Activated naive CD8-positive, alpha-beta T cell treated with anti-CD3 and anti-CD28 coated beads, Interleukin-2, amount 10 ng/mL, durations not matched to agents 7 days and 5 days (primary cell): Measurements from ENCODE around the gene PPM1K. TPM values are rescaled to one million over a fixed set of nuclear protein-coding genes. Genes with fewer than 3 reads are reported as not detected.

Source experiments
- ATAC-seq: fragments of 150-1000 bp; cut with Tn5 transposase; one replicate; pipeline ENCODE4 v1.10.0; 2021; ENCODE audit warnings: low read depth, moderate library complexity
- POLR2A ChIA-PET: fragments of 350-600 bp; sonication (Branson Sonifier 250); formaldehyde crosslinking; loops from one replicate; lab custom pipeline; 2021; ENCODE audit warnings: antibody characterized with exemption; lab: Charles Lee
- DNase-seq: peaks from one replicate; pipeline ENCODE4 v3.0.0; 2021
- H3K27ac Mint-ChIP-seq: one replicate; pipeline ENCODE4 v1.8.0; 2022; ENCODE audit warnings: mild to moderate bottlenecking, mixed read lengths
- H3K27me3 Mint-ChIP-seq: one replicate; pipeline ENCODE4 v1.8.0; 2022; ENCODE audit warnings: mild to moderate bottlenecking, moderate library complexity, mixed read lengths
- H3K36me3 Mint-ChIP-seq: one replicate; pipeline ENCODE4 v1.8.0; 2021; ENCODE audit warnings: mild to moderate bottlenecking, mixed read lengths
- H3K4me1 Mint-ChIP-seq: one replicate; pipeline ENCODE4 v1.8.0; 2021; ENCODE audit warnings: mixed read lengths
- H3K4me3 Mint-ChIP-seq: one replicate; pipeline ENCODE4 v1.8.0; 2022; ENCODE audit warnings: mild to moderate bottlenecking, moderate library complexity, mixed read lengths
- H3K9me3 Mint-ChIP-seq: one replicate; pipeline ENCODE4 v1.8.0; 2021; ENCODE audit warnings: mixed read lengths
- total RNA-seq, 2 experiments: library from RNA; stranded (reverse); gene quantifications; one replicate each; pipeline ENCODE4 v1.2.3, GENCODE V29; 2021

PPM1K gene
- total RNA-seq, 2 experiments from 2014 or later = 81.4 to 82.7 TPM

DNA sequence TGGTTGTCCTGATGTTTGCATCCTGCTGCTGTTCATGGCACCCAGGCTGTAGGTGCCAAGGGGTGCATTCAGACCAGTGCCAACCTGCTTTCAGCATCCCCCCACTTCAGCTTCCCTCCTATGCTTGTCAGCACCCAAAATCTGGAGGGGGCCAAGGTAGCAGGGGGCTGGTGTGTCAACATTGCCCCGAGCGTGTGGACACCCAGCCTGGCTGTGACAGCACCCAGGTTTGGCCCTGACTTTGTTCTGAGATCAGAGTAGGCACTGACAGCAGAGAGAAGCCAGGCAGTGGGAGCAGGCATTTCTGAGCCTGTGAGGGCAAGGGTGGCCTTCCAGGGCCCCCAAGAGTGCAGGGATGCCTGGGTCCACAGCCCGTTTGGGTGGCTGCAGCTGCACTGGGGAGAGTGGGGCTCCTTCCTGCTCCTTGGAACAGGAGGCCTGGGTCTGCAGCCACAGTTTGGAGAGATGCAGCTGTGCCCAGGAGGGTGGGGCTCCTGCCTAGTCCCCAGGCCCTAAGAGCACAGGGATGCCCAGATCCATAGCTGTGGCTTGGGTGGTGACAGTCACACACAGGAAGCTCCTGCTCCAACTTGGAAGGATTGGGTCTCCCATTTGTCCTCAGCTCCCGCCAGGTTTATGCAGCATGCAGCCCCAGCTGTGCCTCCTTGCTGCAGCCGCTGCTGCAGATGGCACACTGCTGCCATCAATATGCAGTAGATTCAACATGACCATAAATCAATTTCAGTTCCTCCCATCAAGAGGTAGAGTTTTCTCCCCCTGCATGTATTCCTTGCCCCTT, 12.3 kb upstream of the PPM1K start:
- no peaks in the 10 kb centered on the region for H3K9me3 Mint-ChIP-seq
- H3K36me3 Mint-ChIP-seq = peaks cover 2% of the 10 kb centered on the region
- no peak overlapping the region for H3K27ac Mint-ChIP-seq
- DNase-seq (no peak), ATAC-seq (no peak)
- H3K4me3 Mint-ChIP-seq = no peak overlapping the region
- H3K4me1 Mint-ChIP-seq = peaks cover 8% of the 10 kb centered on the region
- no peaks in the 10 kb centered on the region for H3K27me3 Mint-ChIP-seq
- POLR2A ChIA-PET = no interaction called here

DNA sequence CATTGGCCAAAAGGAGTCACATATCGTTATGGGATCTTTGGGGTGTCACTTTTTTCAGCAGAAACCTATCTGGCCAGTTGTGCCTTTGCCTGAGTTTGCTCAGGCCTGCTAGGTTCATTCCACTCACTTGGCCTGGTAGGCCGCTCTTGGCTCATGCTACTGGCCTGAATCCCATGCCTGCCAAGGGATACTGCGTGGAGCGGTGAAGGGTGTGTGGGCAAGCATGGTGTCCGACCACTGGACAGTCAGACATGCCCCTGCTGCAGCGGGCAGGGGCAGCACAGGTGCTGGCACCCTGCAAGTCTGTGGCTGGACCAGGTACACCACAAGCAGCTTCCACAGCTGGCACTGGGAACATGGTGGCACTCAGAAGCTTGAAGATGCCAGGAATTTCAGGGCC, 11.3 kb upstream of the PPM1K start:
- POLR2A ChIA-PET = no interaction called here
- Mint-ChIP-seq H3K27me3 (no peaks in the 10 kb centered on the region), H3K4me3 (no peak overlapping the region), H3K9me3 (no peaks in the 10 kb centered on the region), H3K27ac (no peak overlapping the region), H3K36me3 (peaks cover 2% of the 10 kb centered on the region), H3K4me1 (peaks cover 8% of the 10 kb centered on the region)
- DNase-seq (no peak), ATAC-seq (no peak)

DNA sequence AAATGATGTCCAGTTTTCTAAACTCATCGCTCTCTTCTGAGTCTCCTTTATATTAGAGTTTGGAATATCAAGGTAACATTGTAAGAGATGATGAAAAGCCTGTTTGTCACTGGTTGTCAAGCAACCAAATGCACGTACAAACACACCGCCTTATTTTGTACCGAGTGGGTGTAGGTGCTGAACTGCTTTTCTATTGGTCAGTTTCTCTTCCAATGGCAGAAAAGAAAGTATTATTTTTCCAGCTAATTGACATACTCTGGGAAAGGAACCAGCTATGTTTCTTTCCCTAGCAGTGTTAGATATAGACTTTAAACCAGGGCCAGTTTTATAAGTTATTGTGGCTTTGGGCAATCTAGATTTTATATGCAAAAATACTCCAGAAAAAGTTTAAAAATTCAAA, 6.6 kb upstream of the PPM1K start:
- Mint-ChIP-seq H3K4me1 (peaks cover 12% of the 10 kb centered on the region), H3K4me3 (no peak overlapping the region), H3K27me3 (no peaks in the 10 kb centered on the region), H3K36me3 (peaks cover 2% of the 10 kb centered on the region), H3K27ac (no peak overlapping the region), H3K9me3 (no peaks in the 10 kb centered on the region)
- DNase-seq = no peak
- POLR2A ChIA-PET = no interaction called here
- no peak for ATAC-seq

DNA sequence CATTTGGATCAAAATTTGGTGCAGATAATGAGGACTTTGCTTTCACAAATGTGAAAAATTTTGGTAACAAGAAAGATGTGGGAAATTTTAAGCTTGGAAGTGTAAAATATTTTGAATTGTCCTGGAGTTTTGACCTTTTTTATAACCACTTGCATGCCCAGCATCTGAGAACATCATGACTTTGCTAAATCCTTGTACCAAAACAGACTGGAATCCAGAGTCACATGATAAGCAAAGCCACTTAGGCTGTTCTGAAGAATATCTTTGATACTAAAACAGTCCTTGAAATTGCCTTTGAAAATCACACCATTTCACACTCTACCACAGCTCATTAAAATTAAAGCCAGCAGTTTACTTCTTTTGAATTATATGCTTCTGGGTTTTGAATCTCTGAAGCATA, 2.5 kb upstream of the PPM1K start:
- Mint-ChIP-seq H3K9me3 (no peaks in the 10 kb centered on the region), H3K27ac (no peak overlapping the region), H3K4me1 (peaks cover 17% of the 10 kb centered on the region), H3K27me3 (no peaks in the 10 kb centered on the region), H3K36me3 (peaks cover 4% of the 10 kb centered on the region), H3K4me3 (no peak overlapping the region)
- ATAC-seq (no peak), DNase-seq (no peak)
- POLR2A ChIA-PET = interaction anchor here (4.5 to 5.2 kb wide), 2 partner anchors 34 to 91 kb away, joined by 58 to 79 read pairs; partner anchors contain the start of gene HERC6

DNA sequence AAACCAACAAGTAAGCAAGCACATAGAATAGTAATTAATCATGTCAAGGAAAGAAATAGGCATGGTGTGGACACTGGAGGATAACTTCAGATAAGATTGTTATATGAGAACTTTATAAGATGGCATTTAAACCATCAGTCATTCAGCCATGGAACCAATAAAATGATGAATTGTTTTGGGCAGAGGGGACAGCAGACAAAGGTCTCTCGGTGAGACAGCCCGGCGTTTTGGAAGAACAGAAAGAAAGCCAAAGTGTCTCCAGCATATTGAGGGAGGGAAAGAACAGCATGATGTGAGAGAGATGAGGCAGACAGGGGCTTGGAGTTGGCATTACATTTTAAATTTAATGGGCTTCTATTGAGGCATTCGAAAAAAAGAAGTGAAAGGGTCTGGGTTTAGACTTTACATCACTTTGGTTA, 883 bp upstream of the PPM1K start:
- no peak for DNase-seq
- Mint-ChIP-seq H3K27me3 (no peaks in the 10 kb centered on the region), H3K9me3 (peaks cover under 1% of the 10 kb centered on the region), H3K36me3 (peaks cover 17% of the 10 kb centered on the region), H3K4me3 (peak overlapping the region; percentile 95), H3K4me1 (peaks cover 30% of the 10 kb centered on the region), H3K27ac (peak overlapping the region; percentile 92)
- no peak for ATAC-seq
- POLR2A ChIA-PET = interaction anchor here (0.7 to 5.2 kb wide), 17 partner anchors 10 to 1279 kb away, joined by 3 to 79 read pairs (median 7); partner anchors contain the start of genes HERC5 and HERC6

DNA sequence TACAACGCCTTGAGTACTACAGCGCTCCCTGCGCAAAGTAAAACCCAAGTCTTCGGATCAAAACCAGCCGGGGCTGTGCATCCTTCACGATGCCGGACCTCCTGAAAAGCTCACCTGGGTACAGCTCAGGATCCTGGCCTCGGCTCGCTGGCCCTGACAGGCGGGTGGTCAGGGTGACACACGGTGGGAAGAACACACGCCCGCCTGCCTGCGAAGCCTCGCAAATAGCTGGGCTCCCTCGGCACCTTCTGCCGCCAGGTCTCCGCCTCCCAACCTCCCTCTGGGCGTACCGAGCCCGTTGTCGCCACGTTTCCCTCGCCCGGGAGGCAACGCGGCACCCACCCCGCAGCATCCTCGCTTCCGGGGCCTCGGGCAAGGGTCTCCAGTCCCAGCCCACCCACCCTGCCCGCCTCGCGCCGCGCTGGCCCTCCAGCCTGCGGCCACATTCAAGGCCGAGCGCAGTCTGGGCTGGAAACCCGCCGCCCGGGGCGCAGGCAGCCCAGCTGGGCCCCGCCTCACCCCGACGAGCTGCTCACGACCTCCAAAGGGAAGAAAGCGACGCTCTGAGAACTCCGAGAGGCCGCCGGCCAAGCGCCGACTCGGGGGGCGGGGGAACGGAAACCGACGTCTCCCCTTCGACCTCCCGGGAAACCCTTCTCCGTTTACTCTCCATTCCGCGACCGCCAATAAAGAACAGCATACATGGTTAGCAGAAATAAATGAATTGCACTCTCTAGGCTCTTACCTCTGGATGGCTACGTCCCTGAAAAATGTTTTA, 511 bp downstream of the PPM1K start:
- POLR2A ChIA-PET = interaction anchor here (0.6 to 5.2 kb wide), 28 partner anchors 8 to 1277 kb away, joined by 3 to 79 read pairs (median 4); partner anchors contain the start of genes HERC5 and HERC6

DNA sequence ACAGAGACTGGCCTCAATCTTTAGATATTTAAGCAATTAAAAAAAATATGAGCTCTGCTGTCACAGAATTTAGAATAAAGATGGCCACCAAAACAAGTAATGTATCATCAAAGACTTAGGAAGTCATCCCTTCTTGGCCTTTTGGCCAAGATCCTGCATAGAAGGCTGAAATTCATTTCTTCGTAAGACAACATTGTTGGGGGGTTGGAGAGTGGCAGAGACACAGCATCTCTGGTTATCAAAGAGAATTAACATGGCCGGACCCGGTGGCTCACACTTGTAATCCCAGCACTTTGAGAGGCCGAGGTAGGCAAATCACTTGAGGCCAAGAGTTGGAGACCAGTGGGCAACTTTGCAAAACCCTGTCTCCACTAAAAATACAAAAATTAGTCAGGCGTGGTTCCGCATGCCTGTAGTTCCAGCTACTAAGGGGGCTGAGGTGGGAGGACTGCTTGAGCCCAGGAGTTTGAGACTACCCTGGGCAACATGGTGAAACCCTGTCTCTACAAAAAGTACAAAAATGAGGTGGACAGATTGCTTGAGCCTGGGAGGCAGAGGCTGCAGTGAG, 4.0 kb downstream of the PPM1K start:
- Mint-ChIP-seq H3K9me3 (peaks cover 9% of the 10 kb centered on the region), H3K4me3 (peak overlapping the region; percentile 25), H3K27me3 (no peaks in the 10 kb centered on the region), H3K36me3 (peaks cover 55% of the 10 kb centered on the region), H3K27ac (no peak overlapping the region), H3K4me1 (peaks cover 38% of the 10 kb centered on the region)
- POLR2A ChIA-PET = no interaction called here
- ATAC-seq = no peak
- DNase-seq = no peak

More for the DNA sequence above, 511 bp downstream of the PPM1K start:
- ATAC-seq = peak; percentile 35
- Mint-ChIP-seq H3K4me3 (peak overlapping the region; percentile 95), H3K27me3 (no peaks in the 10 kb centered on the region), H3K4me1 (peaks cover 35% of the 10 kb centered on the region), H3K27ac (peak overlapping the region; percentile 92), H3K9me3 (peaks cover 1% of the 10 kb centered on the region), H3K36me3 (peaks cover 25% of the 10 kb centered on the region)
- peak; percentile 75 for DNase-seq

DNA sequence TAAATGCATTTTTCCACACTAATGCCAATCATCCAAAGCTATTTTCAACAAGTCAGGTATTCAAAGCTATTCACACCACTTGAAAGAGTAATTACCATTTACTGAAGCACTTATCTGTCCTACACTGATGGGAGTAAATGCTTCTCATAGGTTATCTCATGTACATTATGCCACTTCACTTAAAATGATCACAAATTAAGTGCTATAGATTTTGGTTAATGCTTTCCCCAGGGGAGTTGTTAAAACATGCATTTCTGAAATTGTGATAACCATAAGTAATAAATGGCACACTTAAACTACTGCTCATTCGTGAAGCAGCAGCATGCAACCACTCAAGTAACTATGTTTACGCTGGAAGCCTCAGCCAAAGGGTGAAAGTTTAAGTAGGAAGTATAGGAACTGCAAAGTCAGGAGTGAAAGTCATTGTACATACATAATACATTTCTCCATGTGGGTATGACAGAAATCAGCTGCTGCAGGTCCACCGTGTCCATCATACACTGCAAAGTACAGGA, 6.6 kb downstream of the PPM1K start:
- peaks cover 9% of the 10 kb centered on the region for H3K9me3 Mint-ChIP-seq
- DNase-seq = no peak
- no peaks in the 10 kb centered on the region for H3K27me3 Mint-ChIP-seq
- peaks cover 41% of the 10 kb centered on the region for H3K4me1 Mint-ChIP-seq
- ATAC-seq = no peak
- no peak overlapping the region for H3K27ac Mint-ChIP-seq
- POLR2A ChIA-PET = interaction anchor here (1.4 kb wide), 1 partner anchor 9 kb away, joined by 3 read pairs; no protein-coding TSS in a partner anchor
- peaks cover 65% of the 10 kb centered on the region for H3K36me3 Mint-ChIP-seq
- H3K4me3 Mint-ChIP-seq = no peak overlapping the region

DNA sequence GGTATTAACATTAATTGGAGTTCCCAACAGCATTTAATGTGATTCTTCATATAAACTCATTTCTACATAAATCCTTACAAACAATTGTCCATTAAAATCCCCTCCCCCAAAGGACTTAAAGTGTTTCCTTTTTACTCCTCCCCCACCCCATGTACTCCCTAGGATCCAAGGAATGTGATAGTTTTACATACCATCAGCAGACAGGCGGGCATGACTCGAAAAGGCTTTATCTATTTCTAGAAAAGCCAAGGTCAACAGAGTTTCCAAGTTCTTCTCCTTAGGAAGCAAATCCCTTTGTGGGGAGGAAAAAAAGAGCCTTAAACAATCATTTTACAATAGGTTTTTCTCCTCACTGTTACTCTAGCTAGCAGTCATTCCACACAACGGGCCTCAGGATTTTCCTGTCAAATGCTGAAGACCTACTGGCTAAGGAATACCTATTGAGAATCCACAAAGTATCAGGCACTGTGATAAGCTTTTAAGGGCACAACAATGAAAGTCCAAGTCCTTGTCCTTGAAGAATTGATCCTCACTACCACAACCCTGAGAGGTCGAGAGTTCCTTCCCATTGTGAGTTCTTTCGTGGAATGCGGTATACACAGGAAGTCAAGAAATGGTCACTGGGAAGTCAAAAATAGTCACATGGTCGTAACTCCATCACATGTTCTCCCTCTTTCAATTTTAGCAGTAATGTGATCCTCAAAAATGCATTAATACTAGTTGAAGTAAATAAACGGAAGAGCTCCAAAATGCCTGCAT, 7.2 kb downstream of the PPM1K start:
- ATAC-seq (no peak), DNase-seq (no peak)
- POLR2A ChIA-PET = no interaction called here
- H3K4me1 Mint-ChIP-seq = peaks cover 38% of the 10 kb centered on the region
- no peaks in the 10 kb centered on the region for H3K27me3 Mint-ChIP-seq
- H3K4me3 Mint-ChIP-seq = no peak overlapping the region
- H3K36me3 Mint-ChIP-seq = peaks cover 67% of the 10 kb centered on the region
- H3K9me3 Mint-ChIP-seq = peaks cover 9% of the 10 kb centered on the region
- no peak overlapping the region for H3K27ac Mint-ChIP-seq

DNA sequence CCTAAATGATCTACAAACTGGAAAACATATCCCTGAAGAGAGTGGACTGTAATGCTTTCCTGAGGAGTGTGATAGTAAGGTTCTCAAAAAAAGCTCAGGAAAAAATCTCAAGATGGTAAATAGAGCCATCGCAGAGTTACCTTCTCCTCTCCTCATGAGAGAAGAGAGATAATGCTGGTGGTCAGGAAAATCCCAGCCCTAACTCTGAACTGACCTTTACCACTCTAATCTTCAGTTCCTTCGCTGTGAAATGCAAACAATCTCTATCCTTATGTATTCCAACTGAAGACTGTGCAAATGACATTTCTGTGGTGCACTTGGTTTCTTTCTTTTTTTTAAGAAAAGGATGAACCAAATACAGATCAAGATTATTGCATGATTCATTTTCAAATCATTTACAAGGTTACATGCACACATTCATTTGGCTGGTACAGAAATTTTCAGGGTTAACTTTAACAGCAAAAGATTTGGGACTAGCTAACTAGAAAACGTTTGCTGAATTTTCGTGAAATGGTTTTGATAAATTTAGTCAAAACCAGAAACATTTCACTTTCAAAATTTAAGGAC, 8.3 kb downstream of the PPM1K start:
- H3K27ac Mint-ChIP-seq = no peak overlapping the region

DNA sequence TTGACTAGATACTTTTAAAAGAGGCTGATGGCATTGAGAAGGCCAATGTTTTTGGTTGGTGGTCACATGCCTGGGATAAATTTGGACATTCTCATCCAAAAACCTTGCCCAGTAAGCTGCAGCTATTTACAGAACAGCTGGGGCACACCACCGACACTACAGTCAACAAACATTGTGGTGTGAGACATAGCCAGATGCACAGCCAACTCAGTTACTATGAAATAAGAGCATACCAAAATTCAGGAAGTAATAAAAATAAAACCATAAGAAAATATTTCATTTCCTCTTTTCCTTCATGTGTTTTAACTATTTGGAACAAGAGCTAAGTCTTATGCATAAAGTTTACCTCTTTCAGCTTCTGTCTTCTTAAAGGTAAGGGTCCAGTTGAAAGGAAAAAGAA, 8.8 kb downstream of the PPM1K start:
- ATAC-seq (no peak), DNase-seq (no peak)
- Mint-ChIP-seq H3K36me3 (peaks cover 64% of the 10 kb centered on the region), H3K27me3 (no peaks in the 10 kb centered on the region), H3K9me3 (peaks cover 9% of the 10 kb centered on the region), H3K27ac (no peak overlapping the region), H3K4me3 (no peak overlapping the region), H3K4me1 (peaks cover 27% of the 10 kb centered on the region)
- POLR2A ChIA-PET = interaction anchor here (1.5 kb wide), 1 partner anchor 9 kb away, joined by 5 read pairs; the partner anchor contains the start of gene PPM1K

More for the DNA sequence above, 8.3 kb downstream of the PPM1K start:
- no peak for ATAC-seq
- Mint-ChIP-seq H3K4me1 (peaks cover 31% of the 10 kb centered on the region), H3K36me3 (peaks cover 64% of the 10 kb centered on the region), H3K4me3 (no peak overlapping the region), H3K9me3 (peaks cover 9% of the 10 kb centered on the region), H3K27me3 (no peaks in the 10 kb centered on the region)
- no peak for DNase-seq
- POLR2A ChIA-PET = interaction anchor here (1.5 kb wide), 1 partner anchor 8 kb away, joined by 5 read pairs; the partner anchor contains the start of gene PPM1K

DNA sequence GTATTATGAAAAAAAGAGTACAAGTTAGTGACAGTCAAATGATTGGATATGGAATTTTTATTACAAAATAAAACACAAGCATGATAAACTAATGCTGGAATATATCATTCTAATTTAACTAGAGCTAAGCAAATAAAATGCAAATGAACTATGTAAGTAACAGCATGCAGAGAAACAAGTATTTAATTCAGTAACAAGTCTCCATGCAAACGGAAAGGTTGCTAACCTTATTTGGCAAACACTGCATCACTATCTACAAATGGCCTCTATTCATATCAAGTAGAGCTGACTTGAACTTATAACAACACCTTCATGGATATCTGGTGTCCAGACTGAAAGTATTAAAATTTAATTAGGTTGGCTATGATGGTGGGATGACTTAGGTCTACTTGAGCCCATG, 15.4 kb downstream of the PPM1K start:
- POLR2A ChIA-PET = interaction anchor here (1.2 to 1.5 kb wide), 2 partner anchors 10 to 15 kb away, joined by 3 to 6 read pairs; partner anchors contain the start of gene PPM1K
- peaks cover 3% of the 10 kb centered on the region for H3K4me1 Mint-ChIP-seq
- ATAC-seq (no peak), DNase-seq (no peak)
- peaks cover 30% of the 10 kb centered on the region for H3K36me3 Mint-ChIP-seq
- no peak overlapping the region for H3K4me3 Mint-ChIP-seq
- no peaks in the 10 kb centered on the region for H3K9me3 Mint-ChIP-seq
- no peaks in the 10 kb centered on the region for H3K27me3 Mint-ChIP-seq
- H3K27ac Mint-ChIP-seq = no peak overlapping the region
